H9 (cell line): ENCODE data around the gene FRY. TPM values are rescaled to one million over a fixed set of nuclear protein-coding genes. Genes with fewer than 3 reads are reported as not detected.

Source experiments
- DNase-seq: peaks from one replicate; pipeline ENCODE4 v3.0.0-alpha.2; 2017
- H2AFZ ChIP-seq: one replicate; pipeline ENCODE4 v1.6.1; 2013; ENCODE audit warnings: mild to moderate bottlenecking, low read length, control low read depth, moderate library complexity
- H2AK5ac ChIP-seq: 2 replicates; pipeline ENCODE4 v1.6.1; 2013; ENCODE audit warnings: low read length, control low read depth, mixed read lengths; ENCODE audit not compliant: insufficient read length
- H2BK120ac ChIP-seq: one replicate; pipeline ENCODE4 v1.6.1; 2013; ENCODE audit warnings: low read depth, mild to moderate bottlenecking, low read length, control low read depth, inconsistent platforms; ENCODE audit not compliant: poor library complexity, severe bottlenecking
- H2BK12ac ChIP-seq: 2 replicates; pipeline ENCODE4 v1.6.1; 2013; ENCODE audit warnings: low read length, control low read depth, mixed read lengths, low read depth; ENCODE audit not compliant: insufficient read length
- H2BK15ac ChIP-seq: 2 replicates; pipeline ENCODE4 v1.6.1; 2013; ENCODE audit warnings: low read depth, low read length, control low read depth
- H2BK20ac ChIP-seq: one replicate; pipeline ENCODE4 v1.6.1; 2013; ENCODE audit warnings: low read depth, mild to moderate bottlenecking, low read length, control low read depth, inconsistent platforms; ENCODE audit not compliant: poor library complexity, severe bottlenecking
- H2BK5ac ChIP-seq: 2 replicates; pipeline ENCODE4 v1.6.1; 2013; ENCODE audit warnings: low read length, control low read depth, mixed read lengths; ENCODE audit not compliant: insufficient read length
- H3K14ac ChIP-seq: 2 replicates; pipeline ENCODE4 v1.6.1; 2013; ENCODE audit warnings: low read length, control low read depth; ENCODE audit not compliant: insufficient read depth
- H3K18ac ChIP-seq: 2 replicates; pipeline ENCODE4 v1.6.1; 2013; ENCODE audit warnings: low read depth, mild to moderate bottlenecking, mixed read lengths, low read length, control low read depth; ENCODE audit not compliant: insufficient read length
- H3K23ac ChIP-seq: 2 replicates; pipeline ENCODE4 v1.6.1; 2013; ENCODE audit warnings: low read length, control low read depth, mixed read lengths, low read depth; ENCODE audit not compliant: insufficient read length
- H3K23me2 ChIP-seq: 2 replicates; pipeline ENCODE4 v1.6.1; 2013; ENCODE audit warnings: low read depth, mild to moderate bottlenecking, mixed read lengths, low read length, control low read depth; ENCODE audit not compliant: insufficient read length, poor library complexity, severe bottlenecking
- H3K27ac ChIP-seq: 2 replicates; pipeline ENCODE4 v1.5.1; 2013; ENCODE audit warnings: low read length, control low read depth, mixed read lengths, low read depth; ENCODE audit not compliant: insufficient read length
- H3K27me3 ChIP-seq: 2 replicates; pipeline ENCODE4 v1.6.1; 2013; ENCODE audit warnings: low read length, control low read depth, inconsistent platforms; ENCODE audit not compliant: insufficient read depth
- H3K4ac ChIP-seq: 2 replicates; pipeline ENCODE4 v1.6.1; 2013; ENCODE audit warnings: low read depth, mild to moderate bottlenecking, control low read depth, inconsistent platforms, low read length, moderate library complexity
- H3K4me1 ChIP-seq: 2 replicates; pipeline ENCODE4 v1.6.1; 2013; ENCODE audit warnings: low read length, control low read depth, inconsistent platforms; ENCODE audit not compliant: insufficient read depth
- H3K4me2 ChIP-seq: 2 replicates; pipeline ENCODE4 v1.6.1; 2013; ENCODE audit warnings: low read length, control low read depth, mixed read lengths; ENCODE audit not compliant: insufficient read length, insufficient read depth
- H3K56ac ChIP-seq: 2 replicates; pipeline ENCODE4 v1.6.1; 2013; ENCODE audit warnings: low read depth, mild to moderate bottlenecking, mixed read lengths, low read length, control low read depth; ENCODE audit not compliant: insufficient read length
- H3K79me1 ChIP-seq: 2 replicates; pipeline ENCODE4 v1.6.1; 2013; ENCODE audit warnings: low read depth, mild to moderate bottlenecking, moderate library complexity, low read length, control low read depth, inconsistent platforms; ENCODE audit not compliant: insufficient read depth, poor library complexity, severe bottlenecking
- H3K79me2 ChIP-seq: 2 replicates; pipeline ENCODE4 v1.6.1; 2013; ENCODE audit warnings: low read length, control low read depth, inconsistent platforms; ENCODE audit not compliant: insufficient read depth
- H3K9ac ChIP-seq: 2 replicates; pipeline ENCODE4 v1.6.1; 2013; ENCODE audit warnings: low read length, control low read depth, mixed read lengths; ENCODE audit not compliant: insufficient read length; ENCODE audit errors: extremely low read depth
- H3K9me3 ChIP-seq: one replicate; pipeline ENCODE4 v1.6.1; 2013; ENCODE audit warnings: low read depth, low read length, inconsistent platforms; ENCODE audit not compliant: control insufficient read depth
- H3T11ph ChIP-seq: one replicate; pipeline ENCODE4 v1.6.1; 2013; ENCODE audit warnings: mild to moderate bottlenecking, low read length, control low read depth, inconsistent platforms
- H4K20me1 ChIP-seq: one replicate; pipeline ENCODE4 v1.6.1; 2013; ENCODE audit not compliant: control insufficient read depth, insufficient read length, insufficient read depth
- H4K5ac ChIP-seq: 2 replicates; pipeline ENCODE4 v1.6.1; 2013; ENCODE audit warnings: low read depth, mild to moderate bottlenecking, mixed read lengths, low read length, control low read depth; ENCODE audit not compliant: insufficient read length
- H4K8ac ChIP-seq: replicated peaks from 2 replicates; pipeline ENCODE4 v1.6.1; 2013; ENCODE audit warnings: low read length, control low read depth, mixed read lengths, low read depth; ENCODE audit not compliant: insufficient read length
- H4K91ac ChIP-seq: 2 replicates; pipeline ENCODE4 v1.6.1; 2013; ENCODE audit warnings: low read depth, mild to moderate bottlenecking, moderate library complexity, mixed read lengths, low read length, control low read depth; ENCODE audit not compliant: insufficient read length
- H3K27ac Mint-ChIP-seq, 3 experiments: 2 replicates in 2 of 3; 3 replicates in 1 of 3; pipeline ENCODE4 v1.8.0; 2020 to 2021; ENCODE audit warnings: mixed read lengths in 3 of 3, mild to moderate bottlenecking in 1 of 3, moderate library complexity in 1 of 3
- H3K27me3 Mint-ChIP-seq: 2 replicates; pipeline ENCODE4 v1.8.0; 2021; ENCODE audit warnings: low read depth, mild to moderate bottlenecking, moderate library complexity, mixed read lengths
- H3K36me3 Mint-ChIP-seq, 3 experiments: 2 replicates in 2 of 3; 3 replicates in 1 of 3; pipeline ENCODE4 v1.8.0; 2020 to 2021; ENCODE audit warnings: low read depth in 3 of 3, mixed read lengths in 3 of 3; ENCODE audit not compliant: insufficient read depth in 1 of 3
- H3K4me1 Mint-ChIP-seq, 2 experiments: 2 replicates each; pipeline ENCODE4 v1.8.0; 2020; ENCODE audit warnings: mixed read lengths in 2 of 2
- H3K4me3 Mint-ChIP-seq, 2 experiments: 2 replicates in 1 of 2; 3 replicates in 1 of 2; pipeline ENCODE4 v1.8.0; 2020 to 2021; ENCODE audit warnings: mild to moderate bottlenecking in 2 of 2, mixed read lengths in 2 of 2, moderate library complexity in 1 of 2
- H3K9me3 Mint-ChIP-seq, 2 experiments: 2 replicates in 1 of 2; 3 replicates in 1 of 2; pipeline ENCODE4 v1.8.0; 2020; ENCODE audit warnings: mild to moderate bottlenecking in 2 of 2, mixed read lengths in 2 of 2, moderate library complexity in 1 of 2
- WGBS: extraction: QIAGEN DNeasy Blood & Tissue Kit; methylation state at CpG from one replicate; pipeline ENCODE4 v1.1.7; 2013; ENCODE audit warnings: missing lambda C conversion rate, low lambda C conversion rate, mixed read lengths; ENCODE audit not compliant: insufficient read length; ENCODE audit errors: extremely low coverage; 5-methylcytosine and 5-hydroxymethylcytosine counted together
- total RNA-seq: library from RNA; stranded (reverse); gene quantifications from 2 replicates; pipeline ENCODE4 v1.2.1, GENCODE V29; 2021
- TF ChIP-seq, protein P1 (sequence below): fragments of 200-600 bp; sonication (generic); conservative IDR thresholded peaks from 3 replicates; pipeline ENCODE4 v1.8.0; 2021; ENCODE audit warnings: antibody characterized with exemption, mild to moderate bottlenecking

FRY gene
- total RNA-seq, 1 experiment from 2014 or later = 5.2 TPM

DNA sequence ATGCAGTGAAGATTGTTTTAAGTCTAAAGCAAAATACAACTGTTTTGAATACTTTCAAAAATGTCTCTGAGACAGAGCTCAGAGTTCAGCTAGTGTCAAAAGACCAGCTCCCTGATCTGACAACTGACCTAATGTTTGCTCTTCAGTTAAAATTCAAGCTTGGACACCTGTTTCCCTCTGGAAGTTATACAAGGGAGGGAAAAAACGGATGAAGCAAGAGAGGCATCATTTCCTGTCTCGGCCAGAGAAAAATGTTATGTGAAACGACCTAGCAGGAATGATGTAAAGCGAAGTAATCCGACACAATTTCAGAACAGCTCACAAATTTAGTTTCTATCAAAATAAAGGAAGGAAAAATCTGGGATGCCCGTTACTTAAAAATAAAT is 224.1 kb downstream of the FRY start:
- Histone ChIP-seq H3K9me3 (no peaks in the 10 kb centered on the region), H2BK20ac (no peak overlapping the region), H2AFZ (no peak overlapping the region), H3K4me1 (no peaks in the 10 kb centered on the region), H4K5ac (no peak overlapping the region), H2BK12ac (no peak overlapping the region), H3K14ac (no peak overlapping the region), H3K79me2 (no peaks in the 10 kb centered on the region), H3K27ac (no peak overlapping the region), H3K9ac (no peak overlapping the region), H2BK5ac (no peak overlapping the region), H3K4me2 (no peak overlapping the region), H3K4ac (no peak overlapping the region), H2BK120ac (no peak overlapping the region), H3K23ac (no peak overlapping the region), H3K56ac (no peak overlapping the region), H3K27me3 (no peaks in the 10 kb centered on the region), H2BK15ac (no peak overlapping the region), H3T11ph (no peak overlapping the region), H4K91ac (no peak overlapping the region), H2AK5ac (no peak overlapping the region), H3K79me1 (no peaks in the 10 kb centered on the region), H3K18ac (no peak overlapping the region), H4K20me1 (no peaks in the 10 kb centered on the region), H4K8ac (no peak overlapping the region), H3K23me2 (no peaks in the 10 kb centered on the region)
- Mint-ChIP-seq H3K27me3 (no peaks in the 10 kb centered on the region), H3K36me3 (no peaks in the 10 kb centered on the region), H3K4me1 (no peaks in the 10 kb centered on the region), H3K27ac (no peak overlapping the region), H3K4me3 (no peak overlapping the region), H3K9me3 (no peaks in the 10 kb centered on the region)
- TF ChIP-seq, protein P1, sequence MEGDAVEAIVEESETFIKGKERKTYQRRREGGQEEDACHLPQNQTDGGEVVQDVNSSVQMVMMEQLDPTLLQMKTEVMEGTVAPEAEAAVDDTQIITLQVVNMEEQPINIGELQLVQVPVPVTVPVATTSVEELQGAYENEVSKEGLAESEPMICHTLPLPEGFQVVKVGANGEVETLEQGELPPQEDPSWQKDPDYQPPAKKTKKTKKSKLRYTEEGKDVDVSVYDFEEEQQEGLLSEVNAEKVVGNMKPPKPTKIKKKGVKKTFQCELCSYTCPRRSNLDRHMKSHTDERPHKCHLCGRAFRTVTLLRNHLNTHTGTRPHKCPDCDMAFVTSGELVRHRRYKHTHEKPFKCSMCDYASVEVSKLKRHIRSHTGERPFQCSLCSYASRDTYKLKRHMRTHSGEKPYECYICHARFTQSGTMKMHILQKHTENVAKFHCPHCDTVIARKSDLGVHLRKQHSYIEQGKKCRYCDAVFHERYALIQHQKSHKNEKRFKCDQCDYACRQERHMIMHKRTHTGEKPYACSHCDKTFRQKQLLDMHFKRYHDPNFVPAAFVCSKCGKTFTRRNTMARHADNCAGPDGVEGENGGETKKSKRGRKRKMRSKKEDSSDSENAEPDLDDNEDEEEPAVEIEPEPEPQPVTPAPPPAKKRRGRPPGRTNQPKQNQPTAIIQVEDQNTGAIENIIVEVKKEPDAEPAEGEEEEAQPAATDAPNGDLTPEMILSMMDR = no peak
- no CpG with 5 or more reads among the region's 6 CpGs for WGBS
- no peak for DNase-seq
